Amygdala (tissue), 56 donors: Measurements from ENCODE around the gene DSCAML1.

Source experiments
- DNase-seq, 56 donors: peaks; one replicate each; lab custom pipeline; 2025; lab: John Stamatoyannopoulos, UW

Gene DSCAML1

DNA sequence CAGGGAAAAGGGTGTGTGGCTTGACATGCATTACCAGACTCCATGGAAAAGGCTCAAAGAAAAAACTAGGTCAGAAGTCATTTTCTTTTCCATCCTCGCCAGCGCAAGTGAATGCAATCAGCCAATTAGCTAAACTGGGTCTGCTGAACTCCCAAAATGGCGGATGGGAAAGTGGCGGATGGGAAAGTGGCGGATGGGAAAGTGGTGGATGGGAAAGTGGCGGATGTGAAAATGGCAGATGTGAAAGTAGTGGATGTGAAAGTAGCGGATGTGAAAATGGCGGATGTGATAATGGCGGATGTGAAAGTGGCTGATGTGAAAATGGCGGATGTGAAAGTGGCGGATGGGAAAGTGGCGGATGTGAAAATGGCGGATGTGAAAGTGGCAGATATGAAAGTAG lies 311.0 kb downstream of the DSCAML1 start:
- DNase-seq: no peak

GRCh38 chr11:117484156-117484555 lies 312.9 kb downstream of the DSCAML1 start:
- DNase-seq: peak in 2 of 56 donors; percentile 16 to 20

- DNase-seq: no peak
Measured at GRCh38 chr11:117483372-117483771, 313.6 kb downstream of the DSCAML1 start.

GRCh38 chr11:117482881-117483280 lies 314.1 kb downstream of the DSCAML1 start:
- DNase-seq: no peak

- DNase-seq: no peak
Measured at GRCh38 chr11:117481885-117482284, 315.1 kb downstream of the DSCAML1 start.

- no peak for DNase-seq
Measured at GRCh38 chr11:117481036-117481435, 316.0 kb downstream of the DSCAML1 start.

GRCh38 chr11:117480221-117480620 lies 316.8 kb downstream of the DSCAML1 start:
- no peak for DNase-seq

DNA sequence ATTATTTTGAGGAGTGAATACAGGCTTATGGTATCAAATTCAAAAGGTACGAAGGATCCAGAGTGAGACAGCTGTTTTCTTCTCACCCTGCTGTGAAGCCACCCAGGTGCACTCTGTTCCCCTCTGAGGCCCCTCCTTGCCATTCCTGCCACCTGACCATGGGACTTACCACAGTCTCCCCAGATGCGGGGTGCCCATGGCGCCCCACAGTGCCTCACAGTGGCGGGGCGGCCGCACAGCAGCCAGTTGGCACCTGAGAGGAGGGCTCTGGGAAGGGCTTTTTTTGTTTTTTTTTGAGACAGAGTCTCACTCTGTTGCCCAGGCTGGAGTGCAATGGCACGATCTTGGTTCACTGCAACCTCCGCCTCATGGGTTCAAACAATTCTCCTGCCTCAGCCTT lies 317.6 kb downstream of the DSCAML1 start:
- DNase-seq: no peak

DNA sequence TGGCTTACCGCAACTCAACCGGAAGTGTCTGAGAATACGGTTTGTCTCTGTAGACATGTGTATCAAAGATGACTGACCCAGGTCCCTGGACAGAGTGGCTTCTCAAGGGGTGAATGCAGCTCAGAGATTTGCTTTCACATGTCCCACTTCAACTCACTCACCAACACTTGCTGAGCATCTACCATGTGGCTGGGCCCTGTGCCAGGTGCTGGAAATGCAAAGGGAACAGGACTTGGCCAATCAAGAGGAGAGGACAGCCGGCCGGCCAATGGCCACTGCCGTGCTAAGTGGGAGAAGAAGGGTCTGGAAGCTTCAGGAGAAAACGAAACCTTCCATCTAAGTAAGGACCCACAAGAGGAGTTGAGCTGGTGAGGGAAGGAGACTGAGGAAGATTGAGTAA lies 318.1 kb downstream of the DSCAML1 start:
- peak in 2 of 56 donors; percentile 21 to 42 for DNase-seq

DNA sequence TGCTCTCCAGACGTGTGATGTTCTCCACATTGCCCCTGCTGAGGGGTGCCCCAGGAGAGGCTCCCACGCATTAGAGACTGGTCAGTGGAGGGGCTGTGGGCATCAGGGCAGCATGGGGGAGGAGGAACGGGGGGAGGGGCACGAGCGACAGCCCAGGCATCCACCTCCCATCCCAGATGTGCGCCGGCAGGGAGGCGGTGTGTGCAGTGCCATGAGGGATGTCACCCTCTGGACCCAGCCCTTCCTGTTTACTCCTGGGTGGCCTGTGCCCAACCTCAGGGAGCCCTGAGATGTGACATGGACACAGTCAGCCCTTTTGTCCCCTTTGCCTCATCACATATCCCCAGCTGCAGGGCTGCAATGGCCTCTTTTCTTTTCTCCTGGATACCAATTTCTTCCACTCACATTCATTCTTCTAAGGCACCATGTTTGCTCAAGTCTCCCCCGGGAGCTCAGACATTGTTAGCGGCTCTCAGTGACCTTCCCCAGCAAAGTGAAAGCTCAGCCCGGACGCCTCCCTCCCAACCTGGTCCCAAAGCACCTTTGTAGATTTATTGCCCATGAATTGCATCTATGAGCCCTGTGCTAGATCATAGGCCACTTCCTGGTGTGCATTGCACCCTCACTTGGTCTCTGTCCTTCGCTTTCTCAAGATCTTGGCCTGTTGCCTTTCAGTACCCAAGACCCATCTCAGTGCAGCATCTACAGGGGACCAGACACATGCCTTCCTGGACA lies 318.7 kb downstream of the DSCAML1 start:
- DNase-seq: no peak

- DNase-seq: no peak
Measured at GRCh38 chr11:117477721-117478120, 319.3 kb downstream of the DSCAML1 start.

GRCh38 chr11:117476531-117477142 lies 320.4 kb downstream of the DSCAML1 start:
- no peak for DNase-seq

GRCh38 chr11:117475716-117476530 lies 321.1 kb downstream of the DSCAML1 start:
- DNase-seq: no peak

DNA sequence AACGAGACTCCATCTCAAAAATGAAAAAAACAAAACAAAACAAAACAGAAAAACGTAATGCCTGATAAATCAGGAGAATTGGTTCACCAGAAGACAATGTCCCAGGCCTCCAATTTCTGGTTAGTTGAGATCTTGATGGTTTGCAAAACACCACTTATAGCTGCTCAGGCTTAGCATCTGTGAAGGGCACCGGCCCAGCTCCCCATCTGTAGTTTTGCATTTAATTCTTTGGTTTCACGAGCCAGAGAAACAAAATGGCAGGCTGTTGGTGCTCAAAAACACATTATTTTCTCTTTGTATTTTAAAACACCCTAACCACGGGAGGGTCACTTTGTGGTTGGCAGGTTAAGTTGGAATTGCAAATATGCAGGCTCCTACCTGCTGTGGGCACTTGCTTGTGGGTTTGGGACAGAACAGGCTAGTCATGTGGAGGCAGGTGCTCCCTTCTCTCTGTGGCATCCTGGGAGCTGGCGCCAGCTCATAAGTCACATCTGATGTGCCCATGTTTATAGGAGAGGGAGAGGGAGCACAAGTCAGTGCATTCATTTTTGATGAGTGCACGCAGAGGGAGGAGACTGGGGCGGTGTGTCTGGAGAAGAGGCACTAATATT lies 323.4 kb downstream of the DSCAML1 start:
- DNase-seq: no peak

DNA sequence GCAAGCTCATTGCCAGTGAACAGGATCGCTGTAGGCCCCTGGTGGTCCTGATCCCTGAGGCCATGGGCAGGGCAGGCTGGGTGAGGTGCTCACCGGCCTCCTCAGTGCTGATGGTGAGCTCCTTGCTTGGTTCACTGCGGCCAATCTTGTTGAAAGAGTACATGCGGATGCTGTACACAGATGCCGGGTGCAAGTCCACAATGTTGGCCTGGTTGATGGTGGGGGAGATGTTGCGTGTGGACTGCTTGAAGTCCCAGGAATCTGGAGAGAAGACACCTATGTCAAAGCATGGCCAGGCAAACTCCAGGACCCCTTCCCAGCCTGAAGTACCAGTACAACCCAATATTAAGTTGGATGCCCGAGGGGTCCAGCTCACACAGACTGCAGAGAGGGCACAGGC lies 325.2 kb downstream of the DSCAML1 start:
- no peak for DNase-seq

GRCh38 chr11:117470576-117470975 lies 326.4 kb downstream of the DSCAML1 start:
- DNase-seq: no peak

DNA sequence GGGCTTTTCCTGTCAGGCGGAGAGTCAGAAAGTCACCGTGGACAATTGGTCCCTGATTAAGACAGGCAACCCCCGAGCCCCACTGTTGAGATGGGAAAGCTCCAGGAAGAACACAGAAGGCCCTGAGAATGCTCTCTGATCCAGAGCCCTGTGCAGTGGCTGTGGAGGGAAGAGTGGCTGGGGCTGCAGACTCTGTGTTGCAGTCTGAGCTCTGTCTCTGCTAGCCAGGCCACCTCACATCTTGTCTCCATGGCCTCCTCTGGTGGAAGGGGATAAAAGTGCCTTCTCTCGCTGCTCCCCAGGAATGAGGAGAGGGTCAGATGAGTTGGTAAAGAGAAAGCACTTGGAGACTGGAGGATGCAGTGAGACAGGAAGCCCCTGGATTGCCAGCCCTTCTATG lies 328.1 kb downstream of the DSCAML1 start:
- DNase-seq: no peak

DNA sequence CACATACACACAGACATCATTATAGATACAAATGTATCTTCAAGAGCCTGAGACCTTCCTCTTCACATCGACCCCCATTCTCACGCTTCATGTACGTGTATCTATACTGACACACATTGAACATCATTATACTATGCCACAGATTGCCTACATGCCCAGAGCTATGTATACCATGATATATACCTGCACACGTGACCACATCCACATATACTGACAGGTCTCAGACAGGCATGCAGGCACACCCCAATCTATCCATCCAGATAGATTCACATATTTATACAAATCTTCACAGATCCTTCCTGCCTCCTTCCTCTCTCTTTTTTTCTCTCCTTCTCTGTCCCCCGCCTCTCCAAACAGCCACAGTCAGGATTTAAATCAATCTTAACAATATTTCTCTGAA lies 329.2 kb downstream of the DSCAML1 start:
- DNase-seq: no peak

- DNase-seq: no peak
Measured at GRCh38 chr11:117466966-117467365, 330.1 kb downstream of the DSCAML1 start.

- no peak for DNase-seq
Measured at GRCh38 chr11:117465236-117465997, 331.6 kb downstream of the DSCAML1 start.
